GM12878 (cell line): ENCODE measurements around the gene HBZ. TPM values are rescaled to one million over a fixed set of nuclear protein-coding genes. Genes with fewer than 3 reads are reported as not detected.
A peak's percentile ranks its signal among the peaks of the same experiment; 100 is the strongest.

ENCODE experiments used
- ATF7 ChIP-seq: fragments of 450-650 bp; IDR thresholded peaks from 2 replicates; pipeline ENCODE4 v1.6.1; 2016; ENCODE audit warnings: low read depth, mild to moderate bottlenecking
- CBFB ChIP-seq: IDR thresholded peaks from 2 replicates; pipeline ENCODE4 v1.6.1; 2016; ENCODE audit warnings: antibody characterized with exemption, low read depth
- MEF2A ChIP-seq: IDR thresholded peaks from 2 replicates; pipeline ENCODE4 v1.6.1; 2011; ENCODE audit warnings: low read depth, mild to moderate bottlenecking, low read length, moderate library complexity; ENCODE audit not compliant: insufficient read depth
- PAX5 ChIP-seq: IDR thresholded peaks from 2 replicates; pipeline ENCODE4 v1.6.1; 2011; ENCODE audit warnings: low read depth, low read length, borderline replicate concordance
- PML ChIP-seq: IDR thresholded peaks from 2 replicates; pipeline ENCODE4 v1.6.1; 2012; ENCODE audit warnings: low read length, inconsistent platforms
- POLR2AphosphoS2 ChIP-seq: IDR thresholded peaks from 2 replicates; pipeline ENCODE4 v1.6.1; 2011; ENCODE audit warnings: low read depth, mild to moderate bottlenecking, low read length, improper control_type of control experiment, moderate library complexity
- SIN3A ChIP-seq: IDR thresholded peaks from 2 replicates; pipeline ENCODE4 v1.6.1; 2012; ENCODE audit warnings: low read depth, low read length, improper control_type of control experiment
- SREBF2 ChIP-seq: IDR thresholded peaks from 2 replicates; pipeline ENCODE4 v1.6.1; 2012; ENCODE audit warnings: mild to moderate bottlenecking, low read length
- SRF ChIP-seq, 2 experiments: IDR thresholded peaks; 2 replicates each; pipeline ENCODE4 v1.6.1; 2011; ENCODE audit warnings: low read depth in 2 of 2, low read length in 2 of 2, mild to moderate bottlenecking in 1 of 2, moderate library complexity in 1 of 2
- TARDBP ChIP-seq: IDR thresholded peaks from 2 replicates; pipeline ENCODE4 v1.6.1; 2016; ENCODE audit warnings: borderline replicate concordance
- WRNIP1 ChIP-seq: IDR thresholded peaks from 2 replicates; pipeline ENCODE4 v1.6.1; 2011; ENCODE audit warnings: low read depth, low read length, improper control_type of control experiment, borderline replicate concordance
- YBX1 ChIP-seq: fragments of 450-650 bp; IDR thresholded peaks from 2 replicates; pipeline ENCODE4 v1.6.1; 2016; ENCODE audit warnings: antibody characterized with exemption
- ZNF24 ChIP-seq: fragments of 450-650 bp; IDR thresholded peaks from 2 replicates; pipeline ENCODE4 v1.6.1; 2017; ENCODE audit warnings: antibody characterized with exemption, mild to moderate bottlenecking
- ZNF274 ChIP-seq: IDR thresholded peaks from one replicate; pipeline ENCODE4 v1.8.0; 2011; ENCODE audit not compliant: insufficient read length, insufficient read depth
- polyA plus RNA-seq, 11 experiments: library from polyadenylated mRNA; depleted of rRNA in 4 of 11; unstranded in 6 of 11; stranded (reverse) in 5 of 11; fragments of >200 nt; fragmentation: Nextera tagmentation in 4 of 11; fragmentation: Illumina TruSeq in 1 of 11; extraction: Ambion mirVana in 4 of 11; extraction: Trizol in 1 of 11; gene quantifications; 1 replicate in 1 of 11; 2 replicates in 10 of 11; pipeline versions ENCODE4 v1.2.1 to v1.2.3, GENCODE V29; 2011 to 2016; ENCODE audit warnings: inconsistent platforms in 2 of 11, missing spikeins in 2 of 11, low read depth in 1 of 11
- total RNA-seq, 4 experiments: library from RNA; depleted of rRNA in 3 of 4; stranded (reverse); fragments of >200 nt in 3 of 4; fragmentation: Illumina TruSeq in 1 of 4; extraction: Trizol in 1 of 4; gene quantifications; 2 replicates each; pipeline versions ENCODE4 v1.2.1 to v1.2.3, GENCODE V29; 2013 to 2021
- TF ChIP-seq, protein P1 (sequence below): fragments of 450-650 bp; IDR thresholded peaks from 2 replicates; pipeline ENCODE4 v1.6.1; 2017; ENCODE audit warnings: antibody characterized with exemption, mild to moderate bottlenecking, moderate library complexity
- TF ChIP-seq, protein P2 (sequence below): fragments of 450-650 bp; IDR thresholded peaks from 2 replicates; pipeline ENCODE4 v1.6.1; 2016; ENCODE audit warnings: mild to moderate bottlenecking
- TF ChIP-seq, protein P3 (sequence below): IDR thresholded peaks from 2 replicates; pipeline ENCODE4 v1.6.1; 2012; ENCODE audit warnings: mild to moderate bottlenecking, low read depth, low read length
- TF ChIP-seq, protein P4 (sequence below): IDR thresholded peaks from 2 replicates; pipeline ENCODE4 v1.6.1; 2011; ENCODE audit warnings: low read depth, mild to moderate bottlenecking, low read length, moderate library complexity, borderline replicate concordance; ENCODE audit errors: extremely low read depth
- TF ChIP-seq, protein P5 (sequence below): fragments of 450-650 bp; IDR thresholded peaks from 2 replicates; pipeline ENCODE4 v1.6.1; 2014; ENCODE audit warnings: mild to moderate bottlenecking
- TF ChIP-seq, protein P6 (sequence below): IDR thresholded peaks from 2 replicates; pipeline ENCODE4 v1.6.1; 2011; ENCODE audit warnings: borderline replicate concordance, low read depth, mild to moderate bottlenecking, moderate library complexity, mixed read lengths, low read length; ENCODE audit not compliant: insufficient read depth; ENCODE audit errors: extremely low read length

The HBZ gene
- total and polyA plus RNA-seq, 10 of the 15 experiments (the other 5 are each of a cell fraction or from before 2014, with no cell fraction given) = 0.49 TPM; not detected in 9

DNA sequence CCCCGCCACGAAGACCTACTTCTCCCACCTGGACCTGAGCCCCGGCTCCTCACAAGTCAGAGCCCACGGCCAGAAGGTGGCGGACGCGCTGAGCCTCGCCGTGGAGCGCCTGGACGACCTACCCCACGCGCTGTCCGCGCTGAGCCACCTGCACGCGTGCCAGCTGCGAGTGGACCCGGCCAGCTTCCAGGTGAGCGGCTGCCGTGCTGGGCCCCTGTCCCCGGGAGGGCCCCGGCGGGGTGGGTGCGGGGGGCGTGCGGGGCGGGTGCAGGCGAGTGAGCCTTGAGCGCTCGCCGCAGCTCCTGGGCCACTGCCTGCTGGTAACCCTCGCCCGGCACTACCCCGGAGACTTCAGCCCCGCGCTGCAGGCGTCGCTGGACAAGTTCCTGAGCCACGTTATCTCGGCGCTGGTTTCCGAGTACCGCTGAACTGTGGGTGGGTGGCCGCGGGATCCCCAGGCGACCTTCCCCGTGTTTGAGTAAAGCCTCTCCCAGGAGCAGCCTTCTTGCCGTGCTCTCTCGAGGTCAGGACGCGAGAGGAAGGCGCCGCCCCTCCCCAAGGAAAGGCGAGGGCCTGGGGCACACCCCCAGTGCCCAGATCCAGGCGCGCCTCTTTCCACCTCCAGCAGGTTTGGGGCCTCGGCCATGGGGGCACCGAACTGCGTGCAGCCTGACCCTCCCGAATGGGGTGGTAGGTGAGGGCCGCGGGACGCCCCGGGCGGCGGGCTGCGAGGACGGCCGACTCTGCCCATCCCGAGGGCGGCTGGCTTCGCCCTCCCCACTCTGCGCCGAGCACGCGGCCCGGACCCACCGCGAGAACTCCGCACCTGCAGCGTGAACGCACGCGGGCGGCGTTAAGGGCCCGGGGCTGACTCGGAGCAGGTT is 28.5 kb downstream of the HBZ start (continued):
- TF ChIP-seq, protein P1, sequence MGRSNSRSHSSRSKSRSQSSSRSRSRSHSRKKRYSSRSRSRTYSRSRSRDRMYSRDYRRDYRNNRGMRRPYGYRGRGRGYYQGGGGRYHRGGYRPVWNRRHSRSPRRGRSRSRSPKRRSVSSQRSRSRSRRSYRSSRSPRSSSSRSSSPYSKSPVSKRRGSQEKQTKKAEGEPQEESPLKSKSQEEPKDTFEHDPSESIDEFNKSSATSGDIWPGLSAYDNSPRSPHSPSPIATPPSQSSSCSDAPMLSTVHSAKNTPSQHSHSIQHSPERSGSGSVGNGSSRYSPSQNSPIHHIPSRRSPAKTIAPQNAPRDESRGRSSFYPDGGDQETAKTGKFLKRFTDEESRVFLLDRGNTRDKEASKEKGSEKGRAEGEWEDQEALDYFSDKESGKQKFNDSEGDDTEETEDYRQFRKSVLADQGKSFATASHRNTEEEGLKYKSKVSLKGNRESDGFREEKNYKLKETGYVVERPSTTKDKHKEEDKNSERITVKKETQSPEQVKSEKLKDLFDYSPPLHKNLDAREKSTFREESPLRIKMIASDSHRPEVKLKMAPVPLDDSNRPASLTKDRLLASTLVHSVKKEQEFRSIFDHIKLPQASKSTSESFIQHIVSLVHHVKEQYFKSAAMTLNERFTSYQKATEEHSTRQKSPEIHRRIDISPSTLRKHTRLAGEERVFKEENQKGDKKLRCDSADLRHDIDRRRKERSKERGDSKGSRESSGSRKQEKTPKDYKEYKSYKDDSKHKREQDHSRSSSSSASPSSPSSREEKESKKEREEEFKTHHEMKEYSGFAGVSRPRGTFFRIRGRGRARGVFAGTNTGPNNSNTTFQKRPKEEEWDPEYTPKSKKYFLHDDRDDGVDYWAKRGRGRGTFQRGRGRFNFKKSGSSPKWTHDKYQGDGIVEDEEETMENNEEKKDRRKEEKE = no peak
- TF ChIP-seq SIN3A (no peak), YBX1 (no peak), SRF (IDR thresholded peaks at IDR 0.05; ENCODE audit: low read depth in 2 of 2, low read length in 2 of 2) (no peak), WRNIP1 (no peak), CBFB (no peak), PAX5 (peak; percentile 30; the same call in 1 of the 2 replicates), ZNF24 (no peak), MEF2A (no peak), ZNF274 (no peak), TARDBP (no peak; the same call in 1 of the 2 replicates), SREBF2 (no peak), ATF7 (no peak), POLR2AphosphoS2 (no peak), PML (no peak)
- TF ChIP-seq, protein P2, sequence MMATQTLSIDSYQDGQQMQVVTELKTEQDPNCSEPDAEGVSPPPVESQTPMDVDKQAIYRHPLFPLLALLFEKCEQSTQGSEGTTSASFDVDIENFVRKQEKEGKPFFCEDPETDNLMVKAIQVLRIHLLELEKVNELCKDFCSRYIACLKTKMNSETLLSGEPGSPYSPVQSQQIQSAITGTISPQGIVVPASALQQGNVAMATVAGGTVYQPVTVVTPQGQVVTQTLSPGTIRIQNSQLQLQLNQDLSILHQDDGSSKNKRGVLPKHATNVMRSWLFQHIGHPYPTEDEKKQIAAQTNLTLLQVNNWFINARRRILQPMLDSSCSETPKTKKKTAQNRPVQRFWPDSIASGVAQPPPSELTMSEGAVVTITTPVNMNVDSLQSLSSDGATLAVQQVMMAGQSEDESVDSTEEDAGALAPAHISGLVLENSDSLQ = no peak
- TF ChIP-seq, protein P3, sequence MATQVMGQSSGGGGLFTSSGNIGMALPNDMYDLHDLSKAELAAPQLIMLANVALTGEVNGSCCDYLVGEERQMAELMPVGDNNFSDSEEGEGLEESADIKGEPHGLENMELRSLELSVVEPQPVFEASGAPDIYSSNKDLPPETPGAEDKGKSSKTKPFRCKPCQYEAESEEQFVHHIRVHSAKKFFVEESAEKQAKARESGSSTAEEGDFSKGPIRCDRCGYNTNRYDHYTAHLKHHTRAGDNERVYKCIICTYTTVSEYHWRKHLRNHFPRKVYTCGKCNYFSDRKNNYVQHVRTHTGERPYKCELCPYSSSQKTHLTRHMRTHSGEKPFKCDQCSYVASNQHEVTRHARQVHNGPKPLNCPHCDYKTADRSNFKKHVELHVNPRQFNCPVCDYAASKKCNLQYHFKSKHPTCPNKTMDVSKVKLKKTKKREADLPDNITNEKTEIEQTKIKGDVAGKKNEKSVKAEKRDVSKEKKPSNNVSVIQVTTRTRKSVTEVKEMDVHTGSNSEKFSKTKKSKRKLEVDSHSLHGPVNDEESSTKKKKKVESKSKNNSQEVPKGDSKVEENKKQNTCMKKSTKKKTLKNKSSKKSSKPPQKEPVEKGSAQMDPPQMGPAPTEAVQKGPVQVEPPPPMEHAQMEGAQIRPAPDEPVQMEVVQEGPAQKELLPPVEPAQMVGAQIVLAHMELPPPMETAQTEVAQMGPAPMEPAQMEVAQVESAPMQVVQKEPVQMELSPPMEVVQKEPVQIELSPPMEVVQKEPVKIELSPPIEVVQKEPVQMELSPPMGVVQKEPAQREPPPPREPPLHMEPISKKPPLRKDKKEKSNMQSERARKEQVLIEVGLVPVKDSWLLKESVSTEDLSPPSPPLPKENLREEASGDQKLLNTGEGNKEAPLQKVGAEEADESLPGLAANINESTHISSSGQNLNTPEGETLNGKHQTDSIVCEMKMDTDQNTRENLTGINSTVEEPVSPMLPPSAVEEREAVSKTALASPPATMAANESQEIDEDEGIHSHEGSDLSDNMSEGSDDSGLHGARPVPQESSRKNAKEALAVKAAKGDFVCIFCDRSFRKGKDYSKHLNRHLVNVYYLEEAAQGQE = no peak
- TF ChIP-seq, protein P4, sequence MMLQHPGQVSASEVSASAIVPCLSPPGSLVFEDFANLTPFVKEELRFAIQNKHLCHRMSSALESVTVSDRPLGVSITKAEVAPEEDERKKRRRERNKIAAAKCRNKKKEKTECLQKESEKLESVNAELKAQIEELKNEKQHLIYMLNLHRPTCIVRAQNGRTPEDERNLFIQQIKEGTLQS = no peak
- TF ChIP-seq, protein P5, sequence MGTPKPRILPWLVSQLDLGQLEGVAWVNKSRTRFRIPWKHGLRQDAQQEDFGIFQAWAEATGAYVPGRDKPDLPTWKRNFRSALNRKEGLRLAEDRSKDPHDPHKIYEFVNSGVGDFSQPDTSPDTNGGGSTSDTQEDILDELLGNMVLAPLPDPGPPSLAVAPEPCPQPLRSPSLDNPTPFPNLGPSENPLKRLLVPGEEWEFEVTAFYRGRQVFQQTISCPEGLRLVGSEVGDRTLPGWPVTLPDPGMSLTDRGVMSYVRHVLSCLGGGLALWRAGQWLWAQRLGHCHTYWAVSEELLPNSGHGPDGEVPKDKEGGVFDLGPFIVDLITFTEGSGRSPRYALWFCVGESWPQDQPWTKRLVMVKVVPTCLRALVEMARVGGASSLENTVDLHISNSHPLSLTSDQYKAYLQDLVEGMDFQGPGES = no peak
- TF ChIP-seq, protein P6, sequence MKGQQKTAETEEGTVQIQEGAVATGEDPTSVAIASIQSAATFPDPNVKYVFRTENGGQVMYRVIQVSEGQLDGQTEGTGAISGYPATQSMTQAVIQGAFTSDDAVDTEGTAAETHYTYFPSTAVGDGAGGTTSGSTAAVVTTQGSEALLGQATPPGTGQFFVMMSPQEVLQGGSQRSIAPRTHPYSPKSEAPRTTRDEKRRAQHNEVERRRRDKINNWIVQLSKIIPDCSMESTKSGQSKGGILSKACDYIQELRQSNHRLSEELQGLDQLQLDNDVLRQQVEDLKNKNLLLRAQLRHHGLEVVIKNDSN = no peak
